ENCODE results near the gene SPRR2D.

The SPRR2D gene

GRCh38 chr1:153040950-153041631 is at the start of gene SPRR2D:
Gene SPRR2D, minus strand, starts transcription at chr1:153041120. Its CDS starts 774 bp downstream, at chr1:153040346.
- H3K27ac ChIP-seq = no peak within 1 kb of the TSS
- DNase-seq (ENCODE audit: low spot score) = no peak
- TF ChIP-seq CTCF (IDR thresholded peaks at IDR 0.05) = no peak
- no peak within 1 kb of the TSS for H3K4me3 ChIP-seq

GRCh38 chr1:153087652-153088051 is 46.7 kb upstream of the SPRR2D start:
- no peak overlapping the region for H3K4me3 ChIP-seq
- no peak for TF ChIP-seq CTCF (IDR thresholded peaks at IDR 0.05)
- DNase-seq (ENCODE audit: low spot score) = no peak
- H3K27ac ChIP-seq = no peak overlapping the region

- no peak for DNase-seq (ENCODE audit: low spot score)
- TF ChIP-seq CTCF (IDR thresholded peaks at IDR 0.05) = no peak
- no peak overlapping the region for H3K27ac ChIP-seq
Measured at GRCh38 chr1:153081736-153082135, 40.8 kb upstream of the SPRR2D start.

GRCh38 chr1:153072806-153073726 is 32.1 kb upstream of the SPRR2D start:
- DNase-seq (ENCODE audit: low spot score) = no peak
- H3K4me3 ChIP-seq = no peak overlapping the region
- TF ChIP-seq CTCF (IDR thresholded peaks at IDR 0.05) = no peak
- no peak overlapping the region for H3K27ac ChIP-seq

More at GRCh38 chr1:153081736-153082135, 40.8 kb upstream of the SPRR2D start:
- no peak overlapping the region for H3K4me3 ChIP-seq

GRCh38 chr1:153071511-153071910 is 30.6 kb upstream of the SPRR2D start, which contains the start of gene SPRR2B:
Gene SPRR2B, minus strand, starts transcription at chr1:153071611. Its CDS starts 772 bp downstream, at chr1:153070839.
- Histone ChIP-seq H3K27ac (no peak within 1 kb of the TSS), H3K4me3 (no peak within 1 kb of the TSS)
- TF ChIP-seq CTCF (IDR thresholded peaks at IDR 0.05) = no peak
- no peak for DNase-seq (ENCODE audit: low spot score)

- TF ChIP-seq CTCF (IDR thresholded peaks at IDR 0.05) = no peak
- no peak for DNase-seq (ENCODE audit: low spot score)
- Histone ChIP-seq H3K27ac (no peak overlapping the region), H3K4me3 (no peak overlapping the region)
Measured at GRCh38 chr1:153070243-153070642, 29.3 kb upstream of the SPRR2D start.
